HCT116 (cell line): ENCODE results near the gene NEK5. TPM values are rescaled to one million over a fixed set of nuclear protein-coding genes. Genes with fewer than 3 reads are reported as not detected.

Experiments
- ATAC-seq: fragments of 200-7000 bp; cut with Tn5 transposase; 2 replicates; pipeline ENCODE4 v1.9.1; 2020; ENCODE audit warnings: mild to moderate bottlenecking, moderate library complexity
- BruUV-seq: library from RNA; stranded (reverse); fragments of 400-500 nt; replicated peaks from 2 replicates; lab custom pipeline; 2021; lab: Mats Ljungman, UMichigan
- CTCF ChIA-PET: fragments of 300-600 bp; sonication (Branson Sonifier 250); formaldehyde crosslinking; loops from one replicate; lab custom pipeline; 2021; ENCODE audit warnings: antibody characterized with exemption; lab: Charles Lee
- POLR2A ChIA-PET: fragments of 300-600, 350-600 bp; sonication (Branson Sonifier 250); formaldehyde crosslinking; loops from one replicate; lab custom pipeline; 2021; ENCODE audit warnings: antibody characterized with exemption; lab: Charles Lee
- RAD21 ChIA-PET, 2 experiments: fragments of 300-600 bp; sonication (Branson Sonifier 250); formaldehyde crosslinking; loops; one replicate each; lab custom pipeline; 2023; ENCODE audit warnings: low total read pairs in 2 of 2; ENCODE audit not compliant: uncharacterized antibody in 2 of 2, unreplicated experiment in 2 of 2, low non-redundant PET in 1 of 2; lab: Charles Lee
- DNase-seq: peaks from one replicate; pipeline ENCODE4 v3.0.0-alpha.2; 2010; ENCODE audit warnings: low read depth, low spot score
- H2AFZ ChIP-seq: fragments of 200-600 bp; shearing (Covaris generic), sonication (generic); 2 replicates; pipeline ENCODE4 v1.6.1; 2017; ENCODE audit warnings: low read depth, mixed run types, mixed read lengths, antibody characterized with exemption, low read length; ENCODE audit not compliant: poor library complexity, severe bottlenecking
- H3K27ac ChIP-seq: 2 replicates; pipeline ENCODE4 v1.5.1; 2012; ENCODE audit warnings: low read depth, low read length
- H3K27me3 ChIP-seq: fragments of 200-600 bp; sonication (generic); 2 replicates; pipeline ENCODE4 v1.6.1; 2016; ENCODE audit warnings: mixed run types, low read length, mixed read lengths; ENCODE audit not compliant: insufficient read depth
- H3K36me3 ChIP-seq, 2 experiments: fragments of 200-500 bp in 1 of 2; fragments of 200-600 bp in 1 of 2; sonication (Bioruptor generic) in 1 of 2; sonication (generic) in 1 of 2; 2 replicates each; pipeline versions ENCODE4 v1.5.1 to v1.6.1; 2014 to 2016; ENCODE audit warnings: low read length in 2 of 2, inconsistent platforms in 1 of 2, mixed read lengths in 1 of 2, mixed run types in 1 of 2; ENCODE audit not compliant: insufficient read depth in 2 of 2, control insufficient read depth in 1 of 2
- H3K4me1 ChIP-seq, 2 experiments: fragments of 200-600 bp in 1 of 2; sonication (generic) in 1 of 2; 2 replicates each; pipeline versions ENCODE4 v1.5.1 to v1.6.1; 2012 to 2017; ENCODE audit warnings: low read length in 2 of 2, inconsistent platforms in 1 of 2, mild to moderate bottlenecking in 1 of 2, mixed read lengths in 1 of 2, mixed run types in 1 of 2, moderate library complexity in 1 of 2; ENCODE audit not compliant: insufficient read depth in 2 of 2, control insufficient read depth in 1 of 2
- H3K4me2 ChIP-seq: fragments of 200-600 bp; sonication (generic); 2 replicates; pipeline ENCODE4 v1.6.1; 2017; ENCODE audit warnings: mixed run types, low read length, mixed read lengths
- H3K4me3 ChIP-seq, 2 experiments: fragments of 200-600 bp in 1 of 2; sonication (generic) in 1 of 2; replicated peaks in 1 of 2; 2 replicates each; pipeline ENCODE4 v1.5.1; 2011 to 2016; ENCODE audit warnings: low read length in 2 of 2, control low read depth in 1 of 2, low read depth in 1 of 2, mild to moderate bottlenecking in 1 of 2, mixed read lengths in 1 of 2, mixed run types in 1 of 2
- H3K79me2 ChIP-seq: fragments of 200-600 bp; sonication (generic); 2 replicates; pipeline ENCODE4 v1.6.1; 2017; ENCODE audit warnings: mild to moderate bottlenecking, mixed run types, low read length, moderate library complexity, mixed read lengths; ENCODE audit not compliant: insufficient read depth
- H3K9ac ChIP-seq: fragments of 200-600 bp; sonication (generic); 2 replicates; pipeline ENCODE4 v1.6.1; 2016; ENCODE audit warnings: low read length, mixed read lengths
- H3K9me2 ChIP-seq: fragments of 200-600 bp; sonication (generic), shearing (Covaris generic); 2 replicates; pipeline ENCODE4 v1.6.1; 2017; ENCODE audit warnings: mixed run types, mild to moderate bottlenecking, moderate library complexity; ENCODE audit not compliant: insufficient read depth
- H3K9me3 ChIP-seq, 2 experiments: fragments of 200-500 bp in 1 of 2; fragments of 200-600 bp in 1 of 2; sonication (Bioruptor generic) in 1 of 2; sonication (generic) in 1 of 2; 2 replicates each; pipeline ENCODE4 v1.6.1; 2014 to 2017; ENCODE audit warnings: low read length in 2 of 2, mixed read lengths in 2 of 2, inconsistent platforms in 1 of 2, low read depth in 1 of 2, mild to moderate bottlenecking in 1 of 2, mixed run types in 1 of 2, moderate library complexity in 1 of 2; ENCODE audit not compliant: control insufficient read depth in 1 of 2, insufficient read depth in 1 of 2
- H4K20me1 ChIP-seq: fragments of 200-600 bp; sonication (generic), shearing (Covaris generic); 2 replicates; pipeline ENCODE4 v1.6.1; 2017; ENCODE audit warnings: mixed run types, mild to moderate bottlenecking, moderate library complexity; ENCODE audit not compliant: insufficient read depth
- CBX3 ChIP-seq: IDR thresholded peaks from 2 replicates; pipeline ENCODE4 v1.6.1; 2012; ENCODE audit warnings: low read depth
- EGR1 ChIP-seq: IDR thresholded peaks from 2 replicates; pipeline ENCODE4 v1.6.1; 2012; ENCODE audit warnings: low read depth
- ELF1 ChIP-seq: IDR thresholded peaks from 2 replicates; pipeline ENCODE4 v1.6.1; 2012; ENCODE audit warnings: low read depth, borderline replicate concordance
- POLR2A ChIP-seq: IDR thresholded peaks from 2 replicates; pipeline ENCODE4 v1.7.0; 2011; ENCODE audit warnings: borderline replicate concordance; ENCODE audit not compliant: insufficient read depth, insufficient read length; ENCODE audit errors: extremely low read depth
- YY1 ChIP-seq: IDR thresholded peaks from 2 replicates; pipeline ENCODE4 v1.6.1; 2011; ENCODE audit warnings: low read length, low read depth, moderate library complexity, mild to moderate bottlenecking; ENCODE audit not compliant: insufficient replicate concordance; ENCODE audit errors: extremely low read depth
- ZFX ChIP-seq: fragments of 450-650 bp; IDR thresholded peaks from 2 replicates; pipeline ENCODE4 v1.6.1; 2017
- intact Hi-C: fragments of 100-400 bp; cut with micrococcal nuclease; formaldehyde crosslinking; loops from 2 replicates; pipeline ENCODE4 v1.10.0; 2022
- total RNA-seq: library from RNA; stranded (reverse); gene quantifications from one replicate; pipeline ENCODE4 v1.2.1, GENCODE V29; 2021; ENCODE audit not compliant: unreplicated experiment
- TF ChIP-seq, protein P1 (sequence below): IDR thresholded peaks from 2 replicates; pipeline ENCODE4 v1.6.1; 2011; ENCODE audit warnings: mild to moderate bottlenecking, low read length, moderate library complexity; ENCODE audit not compliant: insufficient replicate concordance; ENCODE audit errors: extremely low read depth

Gene NEK5
- total RNA-seq, 1 experiment from 2014 or later, result 1.5 TPM

DNA sequence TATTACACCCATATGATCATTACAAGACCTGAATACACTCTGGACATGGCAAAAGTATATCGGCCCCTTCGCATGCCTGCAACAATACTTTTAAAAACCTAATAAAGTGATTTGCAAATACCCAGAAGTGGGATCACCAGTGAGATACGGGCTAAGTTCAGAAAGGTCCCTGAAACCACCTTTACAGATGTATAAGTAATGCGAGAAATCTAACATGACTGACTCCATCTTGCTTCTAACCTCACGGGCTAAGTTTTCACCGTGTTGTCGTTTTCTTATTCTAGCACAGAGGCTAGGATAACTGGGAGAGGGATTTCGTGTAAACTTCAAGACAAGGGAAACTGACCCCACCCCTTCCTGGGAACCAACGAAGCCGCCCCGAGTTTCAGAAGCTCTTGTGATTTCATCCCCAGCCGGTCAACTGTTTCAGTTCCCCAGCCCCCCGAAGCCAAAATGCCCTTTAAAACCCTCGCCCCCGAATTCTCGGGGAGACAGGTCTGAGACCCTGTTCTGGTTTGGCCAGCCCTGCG is 29.8 kb upstream of the NEK5 start:
- POLR2A ChIA-PET, result interaction anchor here (1.3 kb wide), 1 partner anchor 12 kb away, joined by 3 read pairs; no protein-coding TSS in a partner anchor

GRCh38 chr13:52156724-52157261 is 27.9 kb upstream of the NEK5 start:
- BruUV-seq, result no TSS peak
- Histone ChIP-seq H3K27me3 (no peaks in the 10 kb centered on the region), H3K4me1 (peaks cover 6 to 16% of the 10 kb centered on the region in 2 experiments; a peak in 3 of 4 replicates), H3K4me2 (no peak overlapping the region), H3K9me2 (no peaks in the 10 kb centered on the region), H4K20me1 (no peaks in the 10 kb centered on the region), H3K9me3 (0 out of 4 replicates have a peak, but pooled peaks cover 0 to 4% of the 10 kb centered on the region in 2 experiments), H3K79me2 (no peaks in the 10 kb centered on the region), H3K9ac (no peak overlapping the region), H3K36me3 (no peaks in the 10 kb centered on the region; a peak in 1 of 4 replicates), H3K4me3 (no peak overlapping the region), H2AFZ (no peak overlapping the region), H3K27ac (no peak overlapping the region)
- POLR2A ChIA-PET, result no interaction called here
- DNase-seq (no peak), ATAC-seq (no peak)
- RAD21 ChIA-PET, result no interaction called here
- TF ChIP-seq EGR1, result no peak
- TF ChIP-seq ELF1, result no peak
- TF ChIP-seq CBX3, result no peak
- no peak for TF ChIP-seq POLR2A
- no peak for TF ChIP-seq YY1
- TF ChIP-seq, protein P1, sequence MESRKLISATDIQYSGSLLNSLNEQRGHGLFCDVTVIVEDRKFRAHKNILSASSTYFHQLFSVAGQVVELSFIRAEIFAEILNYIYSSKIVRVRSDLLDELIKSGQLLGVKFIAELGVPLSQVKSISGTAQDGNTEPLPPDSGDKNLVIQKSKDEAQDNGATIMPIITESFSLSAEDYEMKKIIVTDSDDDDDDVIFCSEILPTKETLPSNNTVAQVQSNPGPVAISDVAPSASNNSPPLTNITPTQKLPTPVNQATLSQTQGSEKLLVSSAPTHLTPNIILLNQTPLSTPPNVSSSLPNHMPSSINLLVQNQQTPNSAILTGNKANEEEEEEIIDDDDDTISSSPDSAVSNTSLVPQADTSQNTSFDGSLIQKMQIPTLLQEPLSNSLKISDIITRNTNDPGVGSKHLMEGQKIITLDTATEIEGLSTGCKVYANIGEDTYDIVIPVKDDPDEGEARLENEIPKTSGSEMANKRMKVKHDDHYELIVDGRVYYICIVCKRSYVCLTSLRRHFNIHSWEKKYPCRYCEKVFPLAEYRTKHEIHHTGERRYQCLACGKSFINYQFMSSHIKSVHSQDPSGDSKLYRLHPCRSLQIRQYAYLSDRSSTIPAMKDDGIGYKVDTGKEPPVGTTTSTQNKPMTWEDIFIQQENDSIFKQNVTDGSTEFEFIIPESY, result no peak
- intact Hi-C loops, result loop anchor here (10.0 kb wide), 1 partner anchor 298 kb away; the partner anchor contains the start of genes CKAP2 and VPS36
- CTCF ChIA-PET, result no interaction called here

More for the DNA sequence above, 29.8 kb upstream of the NEK5 start:
- ChIA-PET CTCF (no interaction called here), RAD21 (no interaction called here)
- Histone ChIP-seq H3K4me2 (peak overlapping the region; percentile 89), H2AFZ (peak overlapping the region; percentile 79), H3K9ac (peak overlapping the region; percentile 63), H3K4me1 (peaks cover 21 to 35% of the 10 kb centered on the region in 2 experiments), H3K27ac (no peak overlapping the region; the same call in 1 of the 2 replicates), H3K9me2 (no peaks in the 10 kb centered on the region), H3K79me2 (no peaks in the 10 kb centered on the region), H3K9me3 (0 out of 4 replicates have a peak, but pooled peaks cover 0 to 4% of the 10 kb centered on the region in 2 experiments), H3K4me3 (peak overlapping the region; percentile 54 to 70), H3K36me3 (no peaks in the 10 kb centered on the region), H3K27me3 (no peaks in the 10 kb centered on the region), H4K20me1 (no peaks in the 10 kb centered on the region)
- ATAC-seq (peak; percentile 10; the same call in 1 of the 2 replicates), DNase-seq (no peak)
- intact Hi-C loops, result loop anchor here (10.0 kb wide), 1 partner anchor 296 kb away; the partner anchor contains the start of genes CKAP2 and VPS36
- BruUV-seq, result no TSS peak
- no peak for TF ChIP-seq ZFX
- peak; percentile 24 for TF ChIP-seq YY1
